Right atrium auricular region (tissue), 2 donors: ENCODE data around the gene HES5. TPM values are rescaled to one million over a fixed set of nuclear protein-coding genes. Genes with fewer than 3 reads are reported as not detected.

Source experiments
- DNase-seq: peaks from one replicate; pipeline ENCODE4 v3.0.0-alpha.2; 2019; ENCODE audit warnings: low spot score
- H3K27ac ChIP-seq, 2 donors: fragments of 200-600 bp; sonication (generic); 1 replicate in 1 of 2; 2 replicates in 1 of 2; pipeline ENCODE4 v1.5.1; 2016 to 2019
- H3K27me3 ChIP-seq, 2 donors: fragments of 200-600 bp; sonication (generic); one replicate each; pipeline versions ENCODE4 v1.5.1 to v1.6.0; 2017 to 2019
- H3K36me3 ChIP-seq: fragments of 200-600 bp; sonication (generic); one replicate; pipeline ENCODE4 v1.5.1; 2016
- H3K4me1 ChIP-seq, 2 donors: fragments of 200-600 bp; sonication (generic); one replicate each; pipeline versions ENCODE4 v1.5.1 to v1.6.0; 2017 to 2019
- H3K4me3 ChIP-seq, 2 donors: fragments of 200-600 bp; sonication (generic); 1 replicate in 1 of 2; 2 replicates in 1 of 2; pipeline ENCODE4 v1.5.1; 2017 to 2019; ENCODE audit warnings: mild to moderate bottlenecking in 1 of 2, moderate library complexity in 1 of 2
- H3K9me3 ChIP-seq, 2 donors: fragments of 200-600 bp; sonication (generic); one replicate each; pipeline ENCODE4 v1.5.1; 2019
- CTCF ChIP-seq, 2 donors: fragments of 200-600 bp; sonication (generic); IDR thresholded peaks; one replicate each; pipeline ENCODE4 v1.5.1; 2019; ENCODE audit warnings: antibody characterized with exemption in 2 of 2
- total RNA-seq, 2 donors: library from RNA; depleted of rRNA; stranded (reverse); fragments of >200 nt; gene quantifications; one replicate each; pipeline ENCODE4 v1.1.0, GENCODE V29; 2016

Gene HES5
- total RNA-seq, 2 donors from 2014 or later: not detected

- DNase-seq: no peak
- Histone ChIP-seq H3K27me3 (no peaks in the 10 kb centered on the region), H3K4me3 (no peak overlapping the region), H3K9me3 (no peaks in the 10 kb centered on the region), H3K4me1 (peaks cover 0 to 17% of the 10 kb centered on the region in 2 donors), H3K36me3 (no peaks in the 10 kb centered on the region), H3K27ac (no peak overlapping the region)
- TF ChIP-seq CTCF (IDR thresholded peaks at IDR 0.05): no peak
Measured at GRCh38 chr1:2501041-2501819, 28.8 kb downstream of the HES5 start.

GRCh38 chr1:2499986-2500596, 30.0 kb downstream of the HES5 start:
- H3K27me3 ChIP-seq: no peaks in the 10 kb centered on the region

GRCh38 chr1:2499260-2499659, 30.8 kb downstream of the HES5 start:
- H3K36me3 ChIP-seq: no peaks in the 10 kb centered on the region
- DNase-seq: no peak
- H3K4me1 ChIP-seq: peaks cover 0 to 4% of the 10 kb centered on the region in 2 donors
- TF ChIP-seq CTCF (IDR thresholded peaks at IDR 0.05): no peak
- no peaks in the 10 kb centered on the region for H3K9me3 ChIP-seq
- H3K4me3 ChIP-seq: no peak overlapping the region
- H3K27ac ChIP-seq: no peak overlapping the region
- H3K27me3 ChIP-seq: no peaks in the 10 kb centered on the region

More at GRCh38 chr1:2499986-2500596, 30.0 kb downstream of the HES5 start:
- H3K27ac ChIP-seq: no peak overlapping the region
- DNase-seq: no peak
- H3K36me3 ChIP-seq: no peaks in the 10 kb centered on the region
- no peak overlapping the region for H3K4me3 ChIP-seq
- peaks cover 0 to 13% of the 10 kb centered on the region in 2 donors for H3K4me1 ChIP-seq
- no peak for TF ChIP-seq CTCF (IDR thresholded peaks at IDR 0.05)
- no peaks in the 10 kb centered on the region for H3K9me3 ChIP-seq

GRCh38 chr1:2498648-2499047, 31.4 kb downstream of the HES5 start:
- Histone ChIP-seq H3K4me3 (no peak overlapping the region), H3K36me3 (no peaks in the 10 kb centered on the region), H3K9me3 (no peaks in the 10 kb centered on the region), H3K27me3 (no peaks in the 10 kb centered on the region), H3K4me1 (no peaks in the 10 kb centered on the region), H3K27ac (no peak overlapping the region)
- no peak for DNase-seq
- TF ChIP-seq CTCF (IDR thresholded peaks at IDR 0.05): no peak

GRCh38 chr1:2497891-2498290, 32.2 kb downstream of the HES5 start:
- Histone ChIP-seq H3K4me1 (no peaks in the 10 kb centered on the region), H3K27ac (no peak overlapping the region), H3K36me3 (no peaks in the 10 kb centered on the region), H3K27me3 (no peaks in the 10 kb centered on the region), H3K4me3 (no peak overlapping the region), H3K9me3 (no peaks in the 10 kb centered on the region)
- DNase-seq: no peak
- no peak for TF ChIP-seq CTCF (IDR thresholded peaks at IDR 0.05)
